Fibroblast of pulmonary artery (primary cell): ENCODE measurements around the gene SOHLH1.

Source experiments
- DNase-seq: peaks from one replicate; pipeline ENCODE4 v3.0.0-alpha.2; 2010; ENCODE audit warnings: low read depth
- H3K4me3 ChIP-seq: replicated peaks from 2 replicates; pipeline ENCODE4 v1.5.1; 2011; ENCODE audit warnings: low read depth, mild to moderate bottlenecking, control low read depth, low read length, moderate library complexity
- CTCF ChIP-seq: IDR thresholded peaks from 2 replicates; pipeline ENCODE4 v1.5.1; 2011; ENCODE audit warnings: mild to moderate bottlenecking, control low read depth, low read length, inconsistent platforms; ENCODE audit errors: missing control alignments

The SOHLH1 gene

GRCh38 chr9:135667463-135668001 lies 31.7 kb downstream of the SOHLH1 start:
- no peak for DNase-seq
- H3K4me3 ChIP-seq: no peak overlapping the region
- TF ChIP-seq CTCF: no peak

- H3K4me3 ChIP-seq: no peak overlapping the region
- TF ChIP-seq CTCF: no peak
- DNase-seq: no peak
Measured at GRCh38 chr9:135666534-135667462, 32.5 kb downstream of the SOHLH1 start.

DNA sequence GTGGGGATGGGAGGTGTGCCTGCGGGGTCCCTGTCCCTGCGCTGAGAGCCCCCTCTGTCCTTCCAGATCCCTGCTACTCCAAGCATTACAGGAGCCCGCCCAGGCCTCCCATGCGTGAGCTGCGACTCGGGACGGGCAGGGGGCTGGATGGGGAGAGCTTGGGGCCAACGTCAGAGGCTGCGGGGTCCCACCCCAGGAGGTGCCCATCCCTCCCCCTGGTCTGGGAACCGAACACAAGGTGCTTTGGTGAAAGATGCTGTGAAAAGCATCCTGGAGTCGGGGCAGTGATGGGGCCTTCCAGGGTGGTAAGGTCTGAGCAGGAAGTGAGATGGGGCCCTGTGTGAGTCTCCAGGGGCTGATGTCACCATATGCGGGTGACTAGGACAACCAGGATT lies 33.5 kb downstream of the SOHLH1 start:
- no peak for TF ChIP-seq CTCF
- DNase-seq: no peak
- H3K4me3 ChIP-seq: no peak overlapping the region

DNA sequence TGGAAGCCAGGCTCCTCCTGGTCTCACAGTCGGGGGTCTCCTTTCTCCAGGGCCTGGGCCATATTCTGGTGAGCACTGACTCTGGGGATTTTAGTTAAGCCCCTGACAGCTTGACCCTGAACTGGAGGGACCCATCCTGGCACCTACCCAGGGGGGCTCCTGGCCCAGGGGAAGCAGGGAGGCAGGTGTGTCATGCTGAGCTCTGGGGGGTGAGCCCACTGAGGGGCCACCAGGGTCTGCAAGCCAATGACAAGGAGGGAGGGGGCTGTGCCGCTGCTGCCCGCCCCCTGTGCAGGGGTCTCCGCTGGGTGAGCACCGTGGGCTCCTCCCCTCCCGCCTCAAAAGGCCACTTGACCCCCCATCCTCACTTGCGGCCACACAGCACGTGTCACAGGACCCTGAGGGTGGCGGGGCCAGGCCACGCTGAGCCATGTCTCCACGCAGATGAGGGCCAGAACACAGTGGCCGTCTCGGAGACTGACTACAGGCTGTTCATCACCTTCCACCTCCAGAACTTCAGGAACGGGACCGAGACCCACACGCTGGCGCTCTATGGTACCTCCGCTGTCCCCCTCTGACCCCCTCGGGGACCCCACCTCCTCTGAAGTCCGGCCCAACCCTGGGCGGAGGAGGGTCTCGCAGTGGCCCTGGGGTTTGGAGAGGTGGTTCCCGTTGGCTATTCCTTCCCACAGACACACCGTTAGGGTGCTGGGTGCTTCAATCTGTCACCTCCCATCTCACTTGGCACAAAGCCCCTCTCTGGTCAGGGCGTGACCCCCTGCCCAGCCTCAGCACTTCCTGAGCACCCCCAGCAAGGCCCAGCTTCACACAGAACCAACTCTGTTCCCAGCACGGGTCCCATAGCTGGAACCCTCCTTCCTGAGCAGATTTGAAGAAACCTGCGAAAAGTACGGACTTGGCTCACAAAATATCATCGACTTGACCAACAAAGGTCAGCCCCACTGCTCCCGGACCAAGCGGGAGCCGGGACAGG lies 34.2 kb downstream of the SOHLH1 start:
- no peak overlapping the region for H3K4me3 ChIP-seq
- DNase-seq: no peak
- no peak for TF ChIP-seq CTCF

DNA sequence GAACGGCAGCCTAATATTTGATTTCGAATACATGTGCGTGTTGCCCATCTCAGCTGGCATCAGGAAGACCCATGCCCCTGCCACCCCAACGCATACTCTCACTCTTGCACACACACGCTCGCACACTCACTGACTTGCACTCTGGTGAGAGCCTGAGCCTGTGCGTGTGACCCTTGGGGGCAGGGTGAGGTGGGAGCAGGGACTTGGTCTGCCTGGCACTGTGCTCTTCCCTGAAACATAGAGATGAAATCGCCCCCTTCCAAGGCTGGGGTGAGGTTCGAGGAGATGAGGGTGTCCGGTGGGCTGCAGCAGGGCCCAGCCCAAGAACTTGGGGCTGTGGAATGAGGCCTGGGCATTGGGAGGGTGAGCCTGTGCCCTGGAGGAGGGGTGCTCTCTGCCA lies 35.0 kb downstream of the SOHLH1 start:
- DNase-seq: no peak
- TF ChIP-seq CTCF: no peak
- H3K4me3 ChIP-seq: no peak overlapping the region

DNA sequence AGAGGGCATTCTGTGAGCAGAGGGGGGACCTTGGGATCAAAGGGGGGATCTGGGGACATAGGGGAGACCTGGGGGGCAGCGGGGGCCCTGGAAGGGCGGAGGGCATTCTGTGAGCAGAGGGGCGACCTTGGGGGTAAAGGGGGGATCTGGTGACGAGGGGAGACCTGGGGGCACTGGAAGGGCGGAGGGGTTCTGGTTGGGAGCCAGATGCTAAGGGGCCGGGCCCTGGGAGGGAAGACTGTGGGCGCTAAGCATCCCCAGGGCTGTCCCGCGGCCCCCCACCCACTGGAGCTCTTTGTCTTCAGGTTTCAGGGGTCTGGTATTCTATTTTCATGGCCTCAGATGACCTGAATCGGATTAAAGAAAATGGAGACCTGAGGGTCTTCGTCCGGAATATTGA lies 35.4 kb downstream of the SOHLH1 start:
- no peak for DNase-seq
- H3K4me3 ChIP-seq: no peak overlapping the region
- TF ChIP-seq CTCF: no peak
